IMR-90 (cell line): ENCODE measurements around the gene GPR141. TPM values are rescaled to one million over a fixed set of nuclear protein-coding genes. Genes with fewer than 3 reads are reported as not detected.

Experiments used
- ATAC-seq: fragments of 200-7000 bp; cut with Tn5 transposase; 2 replicates; pipeline ENCODE4 v1.9.1; 2020; ENCODE audit warnings: low read depth, mild to moderate bottlenecking, moderate library complexity
- BruUV-seq: library from RNA; stranded (reverse); fragments of 400-500 nt; replicated peaks from 2 replicates; lab custom pipeline; 2021; lab: Mats Ljungman, UMichigan
- CTCF ChIA-PET: fragments of 300-600 bp; formaldehyde crosslinking; extraction: SDS; loops from one replicate; lab custom pipeline; 2021; ENCODE audit warnings: antibody characterized with exemption; lab: Yijun Ruan, JAX
- POLR2A ChIA-PET: fragments of 300-600 bp; sonication (Branson Sonifier 250); formaldehyde crosslinking; loops from one replicate; lab custom pipeline; 2022; ENCODE audit warnings: antibody characterized with exemption; ENCODE audit not compliant: unreplicated experiment; lab: Charles Lee
- DNase-seq: peaks from one replicate; pipeline ENCODE4 v3.0.0; 2013
- H2AFZ ChIP-seq: replicated peaks from 2 replicates; pipeline ENCODE3; 2013; ENCODE audit warnings: low read length, mild to moderate bottlenecking; ENCODE audit not compliant: poor library complexity
- H2AK5ac ChIP-seq: 2 replicates; pipeline ENCODE4 v1.6.1; 2013; ENCODE audit warnings: low read depth, low read length, inconsistent platforms
- H2AK9ac ChIP-seq: replicated peaks from 2 replicates; pipeline ENCODE3; 2013; ENCODE audit warnings: mild to moderate bottlenecking, low read depth, low read length, moderate library complexity; ENCODE audit not compliant: poor library complexity
- H2BK120ac ChIP-seq: 2 replicates; pipeline ENCODE4 v1.6.1; 2013; ENCODE audit warnings: low read depth, low read length, inconsistent platforms
- H2BK15ac ChIP-seq: 3 replicates; pipeline ENCODE4 v1.6.1; 2013; ENCODE audit warnings: low read depth, low read length, inconsistent platforms
- H2BK20ac ChIP-seq: 2 replicates; pipeline ENCODE4 v1.6.1; 2013; ENCODE audit warnings: low read depth, mild to moderate bottlenecking, inconsistent platforms, low read length, moderate library complexity
- H2BK5ac ChIP-seq: 2 replicates; pipeline ENCODE4 v1.6.1; 2013; ENCODE audit warnings: mild to moderate bottlenecking, low read depth, low read length, inconsistent platforms; ENCODE audit not compliant: poor library complexity, severe bottlenecking
- H3K14ac ChIP-seq: replicated peaks from 2 replicates; pipeline ENCODE4 v1.6.1; 2013; ENCODE audit warnings: low read depth, low read length, inconsistent platforms
- H3K18ac ChIP-seq: 2 replicates; pipeline ENCODE4 v1.6.1; 2013; ENCODE audit warnings: low read depth, low read length, control low read depth
- H3K23ac ChIP-seq: 2 replicates; pipeline ENCODE4 v1.6.1; 2013; ENCODE audit warnings: low read depth, low read length, inconsistent platforms
- H3K27ac ChIP-seq: 2 replicates; pipeline ENCODE4 v1.5.1; 2013; ENCODE audit warnings: mild to moderate bottlenecking, control low read depth, low read length; ENCODE audit not compliant: insufficient read depth
- H3K27me3 ChIP-seq: 2 replicates; pipeline ENCODE4 v1.6.1; 2013; ENCODE audit warnings: low read length; ENCODE audit not compliant: control insufficient read depth, insufficient read depth
- H3K36me3 ChIP-seq: 2 replicates; pipeline ENCODE4 v1.6.1; 2013; ENCODE audit warnings: low read length, mixed read lengths; ENCODE audit not compliant: control insufficient read depth, insufficient read depth
- H3K4ac ChIP-seq: 2 replicates; pipeline ENCODE4 v1.6.1; 2013; ENCODE audit warnings: low read depth, low read length, inconsistent platforms
- H3K4me1 ChIP-seq: 2 replicates; pipeline ENCODE4 v1.6.1; 2013; ENCODE audit warnings: low read length, mixed read lengths; ENCODE audit not compliant: control insufficient read depth, insufficient read depth
- H3K4me2 ChIP-seq: 2 replicates; pipeline ENCODE4 v1.6.1; 2013; ENCODE audit warnings: low read depth, mild to moderate bottlenecking, control low read depth, low read length, moderate library complexity
- H3K4me3 ChIP-seq: 2 replicates; pipeline ENCODE4 v1.5.1; 2013; ENCODE audit warnings: low read depth, mild to moderate bottlenecking, control low read depth, low read length, moderate library complexity; ENCODE audit not compliant: insufficient read depth
- H3K56ac ChIP-seq: 2 replicates; pipeline ENCODE4 v1.6.1; 2013; ENCODE audit warnings: low read length, inconsistent platforms; ENCODE audit not compliant: insufficient read depth; ENCODE audit errors: extremely low read depth
- H3K79me1 ChIP-seq, 2 experiments: 2 replicates each; pipeline ENCODE4 v1.6.1; 2013; ENCODE audit warnings: low read length in 2 of 2, inconsistent platforms in 1 of 2, low read depth in 1 of 2
- H3K9ac ChIP-seq: 2 replicates; pipeline ENCODE4 v1.6.1; 2013; ENCODE audit warnings: low read depth, low read length, control low read depth
- H3K9me1 ChIP-seq: 2 replicates; pipeline ENCODE4 v1.6.1; 2013; ENCODE audit warnings: low read length, inconsistent platforms; ENCODE audit not compliant: insufficient read depth
- H3K9me3 ChIP-seq: 2 replicates; pipeline ENCODE4 v1.6.1; 2013; ENCODE audit warnings: low read length; ENCODE audit not compliant: control insufficient read depth, insufficient read depth
- H4K20me1 ChIP-seq: 2 replicates; pipeline ENCODE4 v1.6.1; 2013; ENCODE audit warnings: low read length, inconsistent platforms; ENCODE audit not compliant: insufficient read depth
- H4K5ac ChIP-seq: 2 replicates; pipeline ENCODE4 v1.6.1; 2013; ENCODE audit warnings: mild to moderate bottlenecking, low read depth, low read length, control low read depth
- H4K8ac ChIP-seq, 2 experiments: 2 replicates each; pipeline ENCODE4 v1.6.1; 2013; ENCODE audit warnings: low read depth in 2 of 2, low read length in 2 of 2, control low read depth in 1 of 2, inconsistent platforms in 1 of 2
- H4K91ac ChIP-seq: 2 replicates; pipeline ENCODE4 v1.6.1; 2013; ENCODE audit warnings: low read depth, low read length, inconsistent platforms; ENCODE audit not compliant: insufficient read depth
- BHLHE40 ChIP-seq: fragments of 150-350 bp; IDR thresholded peaks from 2 replicates; pipeline ENCODE4 v1.6.1; 2016; ENCODE audit warnings: mild to moderate bottlenecking, low read depth, low read length
- POLR2A ChIP-seq: IDR thresholded peaks from 2 replicates; pipeline ENCODE4 v1.6.1; 2012; ENCODE audit warnings: mild to moderate bottlenecking, low read depth, low read length
- dilution Hi-C: fragments of 300-500 bp; cut with HindIII; formaldehyde crosslinking; loops from one replicate; pipeline ENCODE4 v1.14.3; 2018; ENCODE audit warnings: low sequenced_read_pairs; ENCODE audit not compliant: unreplicated experiment
- in situ Hi-C: fragments of 300-500 bp; cut with MboI; formaldehyde crosslinking; loops from 3 replicates; pipeline ENCODE4 v1.14.3; 2019; ENCODE audit warnings: low sequenced_read_pairs, inconsistent platforms, mixed read lengths
- intact Hi-C: fragments of 100-400 bp; cut with micrococcal nuclease; formaldehyde crosslinking; loops from 2 replicates; pipeline ENCODE4 v1.10.0; 2022
- polyA plus RNA-seq, 3 experiments: library from polyadenylated mRNA; depleted of rRNA; stranded (reverse); fragments of >200 nt; gene quantifications; 2 replicates each; pipeline ENCODE4 v1.2.3, GENCODE V29; 2012; ENCODE audit warnings: low replicate concordance in 1 of 3
- total RNA-seq: library from RNA; depleted of rRNA; stranded (reverse); fragments of >200 nt; gene quantifications from 2 replicates; pipeline ENCODE4 v1.2.3, GENCODE V29; 2012
- TF ChIP-seq, protein P1 (sequence below): fragments of 150-350 bp; IDR thresholded peaks from 2 replicates; pipeline ENCODE4 v1.6.1; 2017; ENCODE audit warnings: mild to moderate bottlenecking, antibody characterized with exemption, low read length, low read depth

GPR141 gene
- total and polyA plus RNA-seq, 2 of the 4 experiments (the other 2 are of a cell fraction), result not detected

DNA sequence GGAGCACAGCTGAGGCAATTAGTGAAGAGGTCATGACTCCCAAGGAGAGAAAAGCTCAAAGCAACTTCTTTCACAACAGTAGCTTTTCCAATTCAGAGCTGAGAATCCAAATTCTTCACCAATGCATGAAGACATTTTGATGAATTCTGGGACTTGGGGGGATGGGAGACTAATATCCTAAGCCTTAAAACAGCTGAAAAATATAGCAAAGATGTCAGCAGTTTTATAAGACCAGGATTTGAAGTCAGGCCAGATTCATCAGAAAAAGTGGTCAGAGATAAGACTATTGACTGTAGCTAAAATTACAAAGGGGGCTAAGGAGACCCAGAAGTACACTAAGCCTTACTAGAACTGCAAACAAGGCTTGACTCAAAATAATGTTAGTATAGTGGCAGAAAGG lies 51.6 kb downstream of the GPR141 start:
- intact Hi-C loops (no loop called here), in situ Hi-C loops (no loop called here), dilution Hi-C loops (no loop called here)
- ChIA-PET POLR2A (no interaction called here), CTCF (no interaction called here)
- no peak overlapping the region for H2AK5ac ChIP-seq
- H3K4ac ChIP-seq, result no peak overlapping the region
- H3K9me3 ChIP-seq, result peaks cover 4% of the 10 kb centered on the region; the same call in 1 of the 2 replicates
- ATAC-seq (no peak), DNase-seq (no peak)
- no peak overlapping the region for H4K91ac ChIP-seq
- no peaks in the 10 kb centered on the region for H3K79me1 ChIP-seq
- BruUV-seq, result no TSS peak
- no peak overlapping the region for H3K4me3 ChIP-seq
- H3K9me1 ChIP-seq, result no peaks in the 10 kb centered on the region
- no peak overlapping the region for H2AK9ac ChIP-seq
- H4K8ac ChIP-seq, result no peak overlapping the region
- H3K9ac ChIP-seq, result no peak overlapping the region
- H3K18ac ChIP-seq, result no peak overlapping the region
- H3K27ac ChIP-seq, result no peak overlapping the region
- no peak overlapping the region for H2BK15ac ChIP-seq
- H3K4me1 ChIP-seq, result no peaks in the 10 kb centered on the region
- no peak overlapping the region for H3K56ac ChIP-seq
- no peak overlapping the region for H3K23ac ChIP-seq
- H2BK5ac ChIP-seq, result no peak overlapping the region
- H2BK120ac ChIP-seq, result no peak overlapping the region
- H2BK20ac ChIP-seq, result no peak overlapping the region
- H3K4me2 ChIP-seq, result no peak overlapping the region
- H4K20me1 ChIP-seq, result no peaks in the 10 kb centered on the region
- H3K36me3 ChIP-seq, result no peaks in the 10 kb centered on the region
- TF ChIP-seq, protein P1, sequence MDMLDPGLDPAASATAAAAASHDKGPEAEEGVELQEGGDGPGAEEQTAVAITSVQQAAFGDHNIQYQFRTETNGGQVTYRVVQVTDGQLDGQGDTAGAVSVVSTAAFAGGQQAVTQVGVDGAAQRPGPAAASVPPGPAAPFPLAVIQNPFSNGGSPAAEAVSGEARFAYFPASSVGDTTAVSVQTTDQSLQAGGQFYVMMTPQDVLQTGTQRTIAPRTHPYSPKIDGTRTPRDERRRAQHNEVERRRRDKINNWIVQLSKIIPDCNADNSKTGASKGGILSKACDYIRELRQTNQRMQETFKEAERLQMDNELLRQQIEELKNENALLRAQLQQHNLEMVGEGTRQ, result no peak
- no peak for TF ChIP-seq POLR2A
- no peak for TF ChIP-seq BHLHE40
- H4K5ac ChIP-seq, result no peak overlapping the region
- H2AFZ ChIP-seq, result no peak overlapping the region
- H3K27me3 ChIP-seq, result no peaks in the 10 kb centered on the region
- H3K14ac ChIP-seq, result no peak overlapping the region
